Hypothalamus (tissue), 51 donors: ENCODE measurements around the gene FAM184B.

Experiments
- DNase-seq, 51 donors: peaks; one replicate each; lab custom pipeline; 2025; lab: John Stamatoyannopoulos, UW

The FAM184B gene

DNA sequence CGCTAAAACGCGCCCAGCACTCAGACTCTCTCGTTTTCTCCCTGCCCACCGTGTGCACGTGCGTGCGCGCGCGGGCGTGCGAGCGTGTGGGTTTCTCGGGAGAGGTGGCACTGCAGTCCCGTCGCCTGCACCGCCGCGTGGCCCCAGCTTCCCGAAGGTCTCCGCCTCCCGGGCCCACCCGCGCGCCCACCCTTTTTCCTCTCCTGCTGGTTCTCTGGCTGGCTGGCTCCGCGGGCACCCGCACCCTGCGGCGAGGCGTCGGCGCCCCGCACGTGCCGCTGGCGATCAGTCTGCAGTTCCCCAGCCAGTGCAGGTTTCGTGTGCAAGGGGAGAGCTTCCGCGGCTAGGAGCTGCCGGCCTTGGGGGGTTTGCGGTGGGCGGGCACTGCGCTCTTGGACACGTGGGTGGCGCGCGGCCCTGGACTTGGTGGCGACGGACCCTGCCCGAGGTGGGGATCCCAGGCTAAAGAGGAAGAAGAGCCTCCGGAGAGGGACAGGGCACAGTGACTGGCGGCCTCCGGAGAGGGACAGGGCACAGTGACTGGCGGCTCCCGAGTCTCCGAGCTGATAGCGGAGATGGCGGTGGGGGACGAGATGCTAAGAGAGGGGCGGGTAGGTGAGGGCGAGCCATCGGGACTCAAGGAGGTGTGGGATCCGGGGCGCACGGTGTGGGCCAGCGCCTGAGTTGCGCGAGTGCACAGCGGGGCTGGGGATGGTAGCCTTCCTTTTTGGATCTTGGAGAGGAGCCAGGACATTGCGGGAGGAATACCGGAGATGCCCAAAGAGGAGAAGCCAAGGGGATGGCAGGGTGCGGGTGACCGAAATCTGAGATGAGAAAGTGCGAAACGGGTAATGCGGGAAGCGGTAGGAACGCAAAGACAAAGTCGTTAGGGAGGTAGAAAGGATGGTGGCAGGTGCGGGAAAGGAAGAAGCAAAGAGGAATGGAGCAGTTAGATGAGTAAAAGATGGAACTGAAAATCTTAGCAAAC is at the start of gene FAM184B:
Gene FAM184B, minus strand, starts transcription at position 322 of the 988 bp plus-strand sequence. CDS start 322 bp downstream, outside the sequence.
- DNase-seq = peak in 15 of 51 donors; percentile 3 to 52 (median 19)

DNA sequence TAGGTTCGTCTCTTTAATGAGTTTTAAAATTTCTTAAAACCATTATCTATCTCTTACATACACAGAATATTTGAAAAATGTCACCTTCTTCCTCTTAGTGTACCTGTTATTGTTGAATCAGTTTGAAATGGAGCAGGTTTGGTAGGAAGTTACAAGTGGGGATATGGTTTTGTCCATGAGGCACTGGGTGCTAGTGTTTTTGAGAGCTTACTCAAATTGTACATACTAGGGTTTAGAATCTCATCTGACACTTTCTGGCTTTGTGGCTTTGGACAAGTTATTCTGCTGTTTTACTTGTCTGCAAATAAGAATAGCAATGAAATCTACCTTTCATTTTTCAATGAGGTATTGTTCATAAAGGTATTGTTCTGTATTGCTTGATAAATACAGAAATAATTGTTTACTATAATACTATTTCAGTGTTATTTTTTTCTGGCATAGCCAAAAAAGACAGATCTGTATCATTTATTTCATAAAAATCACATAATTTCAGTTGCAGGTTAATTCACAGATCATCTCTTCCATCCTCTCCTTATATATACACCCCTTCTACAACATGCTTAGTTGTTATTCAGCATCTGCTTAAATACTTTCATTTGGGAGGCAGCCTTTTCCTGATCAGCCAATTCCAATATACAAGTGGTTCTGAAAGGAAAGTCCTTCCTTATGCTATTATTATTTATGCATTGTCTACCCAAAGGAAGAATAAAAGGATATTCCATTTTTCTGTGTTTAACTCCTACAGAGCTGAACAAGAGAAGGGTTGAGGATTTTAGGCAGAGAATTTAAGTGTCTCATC is 42.6 kb upstream of the FAM184B start:
- DNase-seq = no peak

DNA sequence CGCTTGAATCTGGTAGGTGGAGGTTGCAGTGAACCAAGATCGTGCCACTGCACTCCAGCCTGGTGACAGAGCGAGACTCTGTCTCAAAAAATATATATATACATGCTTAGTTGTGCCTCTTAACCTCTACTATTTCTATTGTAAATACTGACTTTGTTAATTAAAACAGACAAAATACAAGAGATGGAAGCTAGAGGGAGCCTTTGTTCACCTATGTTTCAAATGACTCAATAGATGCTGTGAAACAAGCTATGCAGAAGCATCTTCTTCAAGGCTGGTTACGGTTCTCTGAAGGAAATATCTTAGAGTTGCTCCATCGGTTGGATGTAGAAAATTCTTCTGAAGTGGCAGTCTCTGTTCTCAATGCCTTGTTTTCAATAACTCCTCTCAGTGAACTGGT is 35.6 kb upstream of the FAM184B start:
- peak in 2 of 51 donors; percentile 4 to 13 for DNase-seq

DNA sequence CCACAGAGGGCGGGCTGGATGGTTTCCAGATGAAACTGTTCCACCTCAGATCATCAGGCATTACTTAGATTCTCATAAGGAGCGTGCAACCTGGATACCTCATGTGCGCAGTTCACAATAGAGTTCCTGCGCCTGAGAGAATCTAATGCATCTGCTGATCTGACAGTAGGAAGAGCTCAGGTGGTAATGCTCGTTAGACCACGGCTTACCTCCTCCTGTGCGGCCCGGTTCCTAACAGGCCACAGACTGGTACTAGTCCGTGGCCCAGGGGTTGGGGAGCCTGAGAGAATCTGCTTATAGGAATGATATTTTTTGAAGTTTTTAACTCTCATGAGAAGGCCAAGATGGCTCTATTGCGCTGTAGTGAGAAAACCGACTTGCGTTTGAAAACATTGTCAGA is 34.7 kb upstream of the FAM184B start:
- no peak for DNase-seq

DNA sequence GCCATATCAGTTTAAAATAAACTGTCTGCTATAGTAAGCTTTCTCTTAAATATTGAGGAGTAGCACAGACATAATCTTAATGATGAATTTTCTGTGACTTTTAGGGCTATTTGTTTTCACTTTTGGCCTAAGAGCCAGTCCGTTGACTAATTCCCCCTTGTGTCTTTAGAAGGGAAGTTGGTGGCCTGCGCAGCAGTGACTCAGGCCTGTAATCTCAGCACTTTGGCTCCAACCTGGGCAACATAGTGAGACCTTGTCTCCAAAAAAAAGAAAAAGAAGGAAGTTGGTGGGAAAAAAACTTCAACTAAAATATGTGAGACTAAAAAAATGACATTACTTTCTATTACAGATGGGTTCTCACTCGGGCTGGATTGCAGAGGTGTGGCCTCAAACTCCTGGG is 32.7 kb upstream of the FAM184B start:
- no peak for DNase-seq

DNA sequence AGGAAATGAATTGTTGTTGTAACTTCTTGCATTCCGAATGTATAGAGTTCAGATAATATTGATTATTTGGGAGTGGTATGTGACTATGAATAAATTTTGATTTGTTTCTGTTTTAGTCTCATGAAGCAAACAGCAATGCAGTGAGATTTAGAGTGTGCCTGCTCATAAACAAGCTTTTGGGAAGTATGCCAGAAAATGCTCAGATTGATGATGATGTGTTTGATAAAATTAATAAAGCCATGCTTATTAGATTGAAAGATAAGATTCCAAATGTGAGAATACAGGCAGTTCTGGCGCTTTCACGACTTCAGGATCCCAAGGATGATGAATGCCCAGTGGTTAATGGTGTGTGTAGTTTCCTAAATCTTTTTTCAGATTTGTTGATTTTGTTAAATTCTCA is 31.4 kb upstream of the FAM184B start:
- no peak for DNase-seq

DNA sequence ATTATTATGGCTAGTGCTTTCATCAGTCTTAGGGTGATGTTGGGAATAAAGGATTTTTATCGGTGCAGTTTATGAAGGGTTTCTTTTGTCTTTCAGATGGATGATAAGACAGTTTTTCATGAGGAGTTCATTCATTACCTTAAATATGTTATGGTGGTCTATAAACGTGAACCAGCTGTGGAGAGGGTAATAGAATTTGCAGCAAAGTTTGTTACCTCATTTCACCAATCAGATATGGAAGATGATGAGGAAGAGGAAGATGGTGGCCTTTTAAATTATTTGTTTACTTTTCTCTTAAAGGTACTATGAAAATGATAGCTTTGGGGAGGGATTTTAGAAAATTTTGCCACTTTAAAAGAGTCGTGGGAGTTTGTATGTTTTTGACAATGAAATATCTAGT is 30.7 kb upstream of the FAM184B start:
- no peak for DNase-seq

DNA sequence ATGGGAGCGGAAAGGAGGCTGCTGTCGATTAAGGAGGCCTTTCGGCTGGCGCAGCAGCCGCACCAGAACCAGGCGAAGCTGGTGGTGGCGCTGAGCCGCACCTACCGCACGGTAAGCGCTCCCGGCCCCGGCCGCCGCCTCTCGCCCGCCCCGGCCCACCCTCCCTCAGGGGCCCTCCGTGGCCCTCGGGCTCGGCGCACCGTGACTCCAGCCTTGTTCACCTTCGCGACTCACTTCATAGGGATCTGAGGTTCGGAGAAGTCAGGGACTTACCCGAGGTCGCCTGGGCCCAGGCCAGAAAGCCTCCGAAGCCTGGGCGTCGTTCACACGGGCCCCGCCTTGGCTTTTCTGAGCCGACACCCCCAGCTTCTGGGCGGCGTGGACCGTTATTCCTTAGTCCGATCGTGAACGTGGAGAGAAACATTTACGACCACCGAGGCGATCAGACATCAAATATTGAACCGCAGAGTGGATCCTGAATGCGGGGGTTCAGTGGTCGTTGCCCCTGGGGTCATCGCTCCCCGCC is 29.7 kb upstream of the FAM184B start:
- peak in 4 of 51 donors; percentile 15 to 32 (median 29) for DNase-seq

DNA sequence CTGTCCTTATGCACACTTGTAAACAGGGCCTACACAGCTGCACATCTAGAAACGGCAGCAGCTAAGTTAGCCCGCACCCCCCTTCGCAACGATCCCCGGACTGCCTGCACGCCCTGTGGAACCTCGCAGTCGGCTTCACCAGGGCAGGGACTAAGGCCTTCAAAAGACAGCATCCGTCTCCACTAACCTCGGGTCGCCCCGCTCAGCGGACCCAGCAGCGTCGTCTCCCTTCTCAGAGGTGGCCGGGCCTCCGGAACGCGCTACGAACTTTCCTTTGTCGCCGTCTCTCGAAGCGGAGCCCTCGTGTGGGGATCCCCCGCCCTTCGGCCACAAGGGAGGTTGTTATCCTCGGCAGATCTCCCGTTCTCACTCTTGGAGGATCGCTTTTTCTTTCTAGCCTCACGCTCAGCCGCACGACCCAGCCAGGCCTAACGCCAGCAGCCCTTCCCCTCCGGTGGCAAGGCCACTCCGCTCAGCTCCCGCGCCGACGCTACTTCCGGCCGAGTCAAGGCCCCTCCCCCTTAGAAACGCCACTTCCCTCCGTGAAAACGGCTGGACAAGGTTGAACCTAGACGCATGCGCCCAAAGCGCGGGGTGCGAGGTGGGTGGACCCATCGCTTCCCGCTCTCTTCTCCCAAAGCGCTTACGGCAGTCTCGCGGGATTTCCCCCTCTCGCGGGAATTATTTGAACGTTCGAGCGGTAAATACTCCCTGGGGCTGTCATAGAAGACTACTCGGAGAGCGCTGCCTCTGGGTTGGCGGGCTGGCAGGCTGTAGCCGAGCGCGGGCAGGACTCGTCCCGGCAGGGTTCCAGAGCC is 29.0 kb upstream of the FAM184B start, which contains the start of the genes DCAF16 and NCAPG:
Gene DCAF16, minus strand, starts transcription at position 498 of the 818 bp plus-strand sequence. CDS start 6,616 bp downstream, outside the sequence.
Gene NCAPG, plus strand, starts transcription at position 720 of the 818 bp plus-strand sequence. CDS start 99 bp downstream, outside the sequence.
- peak; percentile 78 to 100 (median 98) for DNase-seq

DNA sequence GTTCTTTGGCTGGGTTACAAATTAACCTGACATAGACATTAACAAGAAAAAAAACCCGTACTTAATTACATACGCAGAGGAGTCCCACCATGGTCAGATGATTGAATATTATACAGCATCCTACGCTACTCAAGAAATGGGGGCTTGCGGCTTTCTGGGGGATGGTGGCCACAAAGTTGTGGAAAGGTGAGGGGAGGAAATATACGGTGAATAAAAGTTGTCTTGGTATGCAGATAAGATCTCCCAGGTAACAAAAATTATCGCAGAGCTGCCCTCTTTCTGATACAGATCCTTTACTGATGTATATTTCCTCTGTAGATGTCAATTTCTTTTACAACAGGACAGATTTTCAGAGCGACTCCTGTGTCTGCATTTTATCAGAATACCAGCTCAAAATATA is 28.2 kb upstream of the FAM184B start:
- DNase-seq = no peak

DNA sequence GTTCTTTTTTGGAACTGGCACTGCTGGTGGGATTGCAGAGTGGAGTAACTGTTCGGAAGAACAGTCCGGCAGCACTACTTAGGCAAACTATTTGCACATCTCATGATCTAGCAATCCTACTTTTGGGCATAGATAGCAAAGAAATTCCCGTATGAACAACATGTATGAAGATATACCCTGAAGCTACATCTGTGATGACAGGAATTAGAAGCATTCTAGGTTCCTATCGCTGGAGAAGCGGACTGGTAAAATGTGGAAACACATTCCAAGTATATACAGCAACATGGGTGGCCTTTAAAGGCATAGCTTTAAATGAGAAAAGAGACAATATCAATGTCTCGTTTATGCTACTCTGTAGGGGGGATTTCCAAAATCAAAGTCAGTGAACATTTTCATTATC is 26.0 kb upstream of the FAM184B start:
- no peak for DNase-seq

DNA sequence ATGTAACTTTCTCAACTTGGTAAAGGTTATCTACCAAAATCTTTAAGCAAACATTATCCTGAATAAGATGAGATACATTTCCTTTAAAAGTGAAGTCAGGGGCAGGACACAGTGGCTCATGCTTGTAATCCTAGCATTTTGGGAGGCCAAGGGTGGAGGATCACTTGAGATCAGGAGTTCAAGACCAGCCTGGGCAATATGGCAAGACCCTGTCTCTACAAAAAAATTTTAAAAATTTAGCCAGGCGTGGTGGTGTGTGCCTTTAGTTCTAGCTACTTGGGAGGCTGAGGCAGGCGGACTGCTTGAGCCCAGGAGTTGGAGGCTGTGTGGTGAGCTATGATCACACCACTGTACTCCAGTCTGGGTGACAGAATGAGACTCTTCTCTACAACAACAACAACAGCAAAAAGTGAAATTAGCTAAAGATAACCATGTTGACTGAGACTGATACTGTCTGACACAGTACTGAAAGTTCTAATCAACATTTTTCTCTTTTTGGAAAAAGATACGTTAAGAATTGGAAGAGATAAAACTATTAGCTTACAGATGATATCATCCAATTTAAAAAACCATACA is 24.2 kb upstream of the FAM184B start:
- DNase-seq = no peak

DNA sequence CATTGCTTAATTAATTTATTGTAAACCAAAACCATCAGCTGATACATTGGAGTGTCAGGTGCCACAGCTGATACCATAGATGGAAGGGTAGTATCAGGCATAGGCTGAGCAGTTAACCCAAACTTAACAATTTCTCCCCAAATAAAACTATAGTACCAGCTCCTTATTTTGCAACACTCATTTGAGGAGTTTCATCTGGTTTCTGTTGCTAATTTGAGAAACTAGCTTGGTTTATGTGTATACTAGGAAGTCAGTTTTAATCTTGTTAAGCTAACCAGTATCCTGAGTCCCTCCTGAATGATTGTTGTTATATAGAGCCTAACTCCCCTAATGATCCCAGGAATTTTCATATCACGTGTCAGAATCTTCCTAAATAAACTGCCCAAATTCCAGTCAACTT is 16.4 kb upstream of the FAM184B start:
- DNase-seq = no peak

DNA sequence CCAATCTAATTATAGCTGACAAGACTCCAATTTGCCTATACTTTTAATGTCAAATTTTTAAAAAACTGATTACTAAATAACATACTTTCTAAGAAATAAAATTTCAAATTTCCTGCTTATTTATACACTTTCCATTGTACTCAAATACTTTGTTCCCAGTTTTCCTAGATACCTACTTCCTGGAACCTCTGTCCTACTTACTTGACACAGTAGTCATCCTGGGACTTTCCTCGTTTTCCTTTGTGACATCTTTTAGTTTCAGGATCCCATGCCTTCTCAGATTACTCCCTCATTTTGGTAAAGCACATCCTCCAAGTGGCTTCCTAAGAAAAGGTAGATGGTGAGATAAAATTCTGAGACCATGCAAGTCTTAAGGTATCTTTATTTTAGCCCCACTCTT is 13.3 kb upstream of the FAM184B start:
- no peak for DNase-seq

DNA sequence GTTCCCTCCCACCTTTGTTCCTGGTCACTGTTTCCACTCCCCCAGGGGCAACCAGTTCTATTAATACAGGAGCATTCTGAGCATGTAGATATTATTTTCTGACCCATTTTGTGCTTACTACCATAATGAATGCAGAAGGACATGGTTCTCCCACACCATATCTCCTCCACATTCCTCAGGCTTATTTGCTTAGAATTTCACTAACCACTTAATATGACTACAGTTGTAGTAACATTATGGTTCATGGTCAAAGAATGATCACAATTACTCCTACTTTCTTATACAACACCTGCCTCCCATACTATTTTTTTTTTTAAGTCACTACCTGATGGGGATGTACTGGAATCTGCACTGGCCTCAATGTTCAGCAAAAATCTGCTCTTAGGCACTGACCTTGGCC is 7.5 kb upstream of the FAM184B start:
- DNase-seq = no peak

DNA sequence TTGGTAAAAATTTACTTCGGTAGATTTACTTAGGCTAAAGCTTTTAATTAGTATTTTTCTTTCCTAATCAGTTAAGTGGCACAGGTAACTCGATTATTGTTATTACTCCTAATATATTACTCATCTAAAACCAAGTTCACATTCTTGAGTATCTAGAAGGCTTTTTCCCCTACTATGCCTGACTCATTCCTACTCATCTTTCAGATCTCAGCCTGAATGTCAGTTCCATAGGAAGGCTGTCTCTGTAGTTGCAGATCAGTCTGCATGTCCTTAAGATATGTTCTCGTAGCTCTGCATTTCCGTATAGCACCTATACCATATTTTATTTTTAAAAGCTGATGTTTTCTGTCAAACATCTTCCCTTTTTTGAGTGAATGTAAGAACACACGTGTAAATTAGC is 5.9 kb upstream of the FAM184B start:
- no peak for DNase-seq

DNA sequence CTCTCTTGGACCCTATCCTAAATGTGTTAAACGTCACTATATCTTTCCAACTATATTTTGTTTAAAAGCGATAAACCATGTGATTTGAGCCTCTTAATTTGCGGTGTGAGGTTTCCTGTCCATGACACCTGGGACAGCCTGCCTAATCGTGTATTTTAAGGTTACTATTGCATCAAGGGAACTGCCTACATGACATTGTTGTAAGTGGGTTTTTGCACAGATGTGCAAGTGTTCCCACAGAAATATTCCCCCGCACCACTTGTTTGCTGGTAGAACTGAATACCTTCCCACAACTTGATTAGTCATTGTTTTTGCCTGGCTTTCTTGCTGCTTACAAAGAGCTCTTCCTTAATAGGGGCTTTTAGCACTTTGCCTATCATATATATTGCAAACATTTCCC is 5.1 kb upstream of the FAM184B start:
- peak in 1 of 51 donors; percentile 24 for DNase-seq

DNA sequence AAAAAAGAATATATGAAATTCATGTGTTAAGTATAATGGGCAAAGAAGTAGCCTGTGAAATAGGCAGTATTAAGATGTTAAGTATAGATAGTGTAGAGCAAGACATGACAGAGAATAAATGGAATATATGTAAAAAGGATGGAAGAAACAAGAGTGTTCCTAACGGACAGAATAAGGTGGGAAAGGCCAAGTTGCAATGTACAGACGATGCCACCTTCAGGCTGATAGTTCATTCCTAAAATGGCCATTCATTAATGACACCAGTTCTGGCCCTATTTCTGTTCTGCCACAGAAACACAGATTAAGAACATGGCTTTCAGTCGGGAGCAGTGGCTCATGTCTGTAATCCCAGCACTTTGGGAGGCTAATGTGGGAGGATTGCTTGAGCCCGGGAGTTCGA is 4.4 kb upstream of the FAM184B start:
- no peak for DNase-seq

DNA sequence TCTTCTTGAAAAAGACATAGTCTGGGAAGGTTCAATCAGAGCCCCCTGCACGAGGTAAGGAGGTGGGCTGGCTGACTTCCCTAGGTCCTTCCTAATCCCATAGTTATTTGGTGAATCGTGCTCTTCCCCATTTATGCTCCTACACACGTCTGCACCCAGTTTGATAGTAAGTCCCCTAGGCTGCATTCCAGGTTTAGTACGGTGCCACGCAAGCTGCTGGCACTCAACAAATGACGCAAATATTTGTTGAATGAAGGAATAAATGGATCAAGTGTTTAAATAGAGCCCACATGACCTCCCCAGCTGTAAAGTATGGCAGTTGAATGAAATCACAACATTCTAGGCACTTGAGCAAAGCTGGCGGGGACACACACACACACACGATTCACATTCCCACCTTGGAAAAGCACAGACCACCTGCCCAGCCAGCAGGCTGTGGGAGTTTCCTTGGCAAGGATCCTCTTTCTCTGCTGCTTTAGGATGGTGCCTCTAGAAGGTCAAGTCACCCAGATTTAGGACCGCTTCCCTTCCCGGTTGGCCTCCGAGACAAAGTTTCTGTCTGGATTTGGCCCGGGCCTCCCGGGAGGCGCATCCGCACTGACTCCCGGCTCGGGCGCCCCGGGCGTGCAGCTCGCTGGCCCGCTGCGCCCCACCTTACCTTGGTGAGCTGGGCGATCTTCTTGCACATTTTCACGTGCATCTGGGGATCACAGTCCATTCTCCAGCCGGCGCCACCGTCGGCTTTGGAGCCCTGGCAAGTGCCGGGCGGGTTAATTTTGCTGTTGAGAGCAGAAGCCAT is 721 bp downstream of the FAM184B start:
- DNase-seq = peak in 2 of 51 donors; percentile 38 to 50
